GM04504 (cell line): ENCODE data around the gene TLR7.

Experiments
- DNase-seq: peaks from one replicate; pipeline ENCODE4 v3.0.0-alpha.2; 2012; ENCODE audit warnings: low read depth

The TLR7 gene

GRCh38 chrX:12866451-12867377, at the start of gene TLR7:
Gene TLR7 (plus strand): TSS chrX:12867072. CDS start chrX:12867579, 507 bp downstream.
- no peak for DNase-seq

- DNase-seq = no peak
These were observed 49.3 kb upstream of the TLR7 start for GRCh38 chrX:12817528-12817927.

- DNase-seq = no peak
These were observed 47.6 kb upstream of the TLR7 start for GRCh38 chrX:12819222-12819621.

GRCh38 chrX:12820737-12821136, 46.1 kb upstream of the TLR7 start:
- DNase-seq = no peak

- no peak for DNase-seq
These were observed 41.9 kb upstream of the TLR7 start for GRCh38 chrX:12824944-12825343.

GRCh38 chrX:12825801-12826200, 41.1 kb upstream of the TLR7 start:
- DNase-seq = no peak

- DNase-seq = no peak
These were observed 23.7 kb upstream of the TLR7 start for GRCh38 chrX:12843061-12843667.

- no peak for DNase-seq
These were observed 23.1 kb upstream of the TLR7 start for GRCh38 chrX:12843668-12844279.

GRCh38 chrX:12844319-12844718, 22.6 kb upstream of the TLR7 start:
- DNase-seq = no peak

- DNase-seq = no peak
These were observed 1.5 kb upstream of the TLR7 start for GRCh38 chrX:12865359-12865758.

GRCh38 chrX:12867685-12868084, 813 bp downstream of the TLR7 start:
- no peak for DNase-seq

GRCh38 chrX:12868747-12869146, 1.9 kb downstream of the TLR7 start:
- no peak for DNase-seq

GRCh38 chrX:12871257-12871656, 4.4 kb downstream of the TLR7 start:
- DNase-seq = no peak

- no peak for DNase-seq
These were observed 5.9 kb downstream of the TLR7 start for GRCh38 chrX:12872741-12873140.

GRCh38 chrX:12874581-12874980, 7.7 kb downstream of the TLR7 start:
- DNase-seq = no peak

- no peak for DNase-seq
These were observed 10.5 kb downstream of the TLR7 start for GRCh38 chrX:12877386-12877785.

- DNase-seq = no peak
These were observed 11.7 kb downstream of the TLR7 start for GRCh38 chrX:12878536-12878935.

GRCh38 chrX:12881914-12882313, 15.0 kb downstream of the TLR7 start:
- no peak for DNase-seq

GRCh38 chrX:12885508-12885907, 18.6 kb downstream of the TLR7 start:
- DNase-seq = no peak

- DNase-seq = no peak
These were observed 19.7 kb downstream of the TLR7 start for GRCh38 chrX:12886545-12886944.

GRCh38 chrX:12887141-12887540, 20.3 kb downstream of the TLR7 start:
- no peak for DNase-seq

GRCh38 chrX:12887767-12888166, 20.9 kb downstream of the TLR7 start:
- DNase-seq = no peak

GRCh38 chrX:12890467-12890866, 23.6 kb downstream of the TLR7 start:
- no peak for DNase-seq
